HepG2 (cell line): ENCODE data around the gene SLC8A2. TPM values are rescaled to one million over a fixed set of nuclear protein-coding genes. Genes with fewer than 3 reads are reported as not detected.
A peak's percentile ranks its signal among the peaks of the same experiment; 100 is the strongest.

Experiments used
- ADNP ChIP-seq: sonication (generic); formaldehyde crosslinking; IDR thresholded peaks from 2 replicates; pipeline ENCODE4 v1.4.0; 2020; ENCODE audit warnings: missing genetic modification reagents
- GTF3A ChIP-seq: sonication (generic); formaldehyde crosslinking; conservative IDR thresholded peaks from 2 replicates; pipeline ENCODE4 v1.4.0; 2020; ENCODE audit warnings: mild to moderate bottlenecking, missing genetic modification reagents
- ISL2 ChIP-seq: sonication (generic); formaldehyde crosslinking; IDR thresholded peaks from 2 replicates; pipeline ENCODE4 v1.5.0; 2020; ENCODE audit warnings: missing genetic modification reagents
- KDM2A ChIP-seq: sonication (generic); formaldehyde crosslinking; IDR thresholded peaks from 2 replicates; pipeline ENCODE4 v1.4.0; 2020; ENCODE audit warnings: low read depth, missing genetic modification reagents, borderline replicate concordance
- KLF13 ChIP-seq: sonication (generic); formaldehyde crosslinking; IDR thresholded peaks from 2 replicates; pipeline ENCODE4 v1.4.0; 2020; ENCODE audit warnings: mild to moderate bottlenecking, missing genetic modification reagents
- MIER2 ChIP-seq: IDR thresholded peaks from 2 replicates; pipeline ENCODE4 v1.6.1; 2016; ENCODE audit warnings: missing biosample characterization, missing genetic modification reagents
- NFATC3 ChIP-seq: sonication (generic); formaldehyde crosslinking; IDR thresholded peaks from 2 replicates; pipeline ENCODE4 v1.5.1; 2020; ENCODE audit warnings: mild to moderate bottlenecking, missing genetic modification reagents
- RELA ChIP-seq: sonication (generic); formaldehyde crosslinking; IDR thresholded peaks from 2 replicates; pipeline ENCODE4 v1.4.0; 2020; ENCODE audit warnings: missing genetic modification reagents
- U2AF2 ChIP-seq: fragments of 200-400 bp; formaldehyde crosslinking; IDR thresholded peaks from 2 replicates; pipeline ENCODE4 v1.6.1; 2017; ENCODE audit warnings: low read depth, mild to moderate bottlenecking, low read length
- ZFP36L2 ChIP-seq: sonication (generic); formaldehyde crosslinking; IDR thresholded peaks from 2 replicates; pipeline ENCODE4 v1.4.0; 2020; ENCODE audit warnings: missing genetic modification reagents
- ZNF12 ChIP-seq: sonication (generic); formaldehyde crosslinking; IDR thresholded peaks from 2 replicates; pipeline ENCODE4 v1.5.0; 2020; ENCODE audit warnings: missing genetic modification reagents
- ZNF274 ChIP-seq: sonication (generic); formaldehyde crosslinking; IDR thresholded peaks from 2 replicates; pipeline ENCODE4 v1.5.1; 2020; ENCODE audit warnings: mild to moderate bottlenecking, missing genetic modification reagents
- ZNF333 ChIP-seq: sonication (generic); formaldehyde crosslinking; IDR thresholded peaks from 2 replicates; pipeline ENCODE4 v1.4.0; 2020; ENCODE audit warnings: mild to moderate bottlenecking, missing genetic modification reagents, borderline replicate concordance
- ZNF766 ChIP-seq: sonication (generic); formaldehyde crosslinking; IDR thresholded peaks from 2 replicates; pipeline ENCODE4 v1.5.0; 2020; ENCODE audit warnings: missing genetic modification reagents, borderline replicate concordance
- ZNF777 ChIP-seq: sonication (generic); formaldehyde crosslinking; IDR thresholded peaks from 2 replicates; pipeline ENCODE4 v1.4.0; 2020; ENCODE audit warnings: missing genetic modification reagents
- ZNF781 ChIP-seq: sonication (generic); formaldehyde crosslinking; IDR thresholded peaks from 2 replicates; pipeline ENCODE4 v1.5.1; 2020; ENCODE audit warnings: borderline replicate concordance, mild to moderate bottlenecking, missing genetic modification reagents; ENCODE audit errors: not compliant biosample characterization
- polyA plus RNA-seq, 8 experiments: library from polyadenylated mRNA; depleted of rRNA in 3 of 8; stranded (reverse) in 7 of 8; unstranded in 1 of 8; fragments of >200 nt; fragmentation: Illumina TruSeq in 4 of 8; extraction: Trizol in 4 of 8; gene quantifications; 2 replicates each; pipeline versions ENCODE4 v1.2.1 to v1.2.3, GENCODE V29; 2011 to 2016; ENCODE audit warnings: low read depth in 4 of 8, missing spikeins in 1 of 8, mixed read lengths in 1 of 8; ENCODE audit not compliant: insufficient read depth in 1 of 8
- total RNA-seq, 5 experiments: library from RNA; depleted of rRNA; stranded (reverse); fragments of >200 nt; fragmentation: Illumina TruSeq; extraction: Trizol; gene quantifications; 2 replicates each; pipeline ENCODE4 v1.2.3, GENCODE V29; 2016; ENCODE audit warnings: low read depth in 1 of 5
- TF ChIP-seq, protein P1 (sequence below): sonication (generic); formaldehyde crosslinking; conservative IDR thresholded peaks from 2 replicates; pipeline ENCODE4 v1.4.0; 2020; ENCODE audit warnings: missing genetic modification reagents
- TF ChIP-seq, protein P2 (sequence below): sonication (generic); formaldehyde crosslinking; IDR thresholded peaks from 2 replicates; pipeline ENCODE4 v1.5.0; 2020; ENCODE audit warnings: missing genetic modification reagents
- TF ChIP-seq, protein P3 (sequence below): sonication (generic); formaldehyde crosslinking; IDR thresholded peaks from 2 replicates; pipeline ENCODE4 v1.5.0; 2020; ENCODE audit warnings: mild to moderate bottlenecking, missing genetic modification reagents, moderate library complexity
- TF ChIP-seq, protein P4 (sequence below): sonication (generic); formaldehyde crosslinking; IDR thresholded peaks from 2 replicates; pipeline ENCODE4 v1.4.0; 2020; ENCODE audit warnings: missing genetic modification reagents

The SLC8A2 gene
- total and polyA plus RNA-seq, 2 of the 13 experiments (the other 11 are each of a cell fraction or from before 2014, with no cell fraction given), result 0.02 TPM; not detected in 1

DNA sequence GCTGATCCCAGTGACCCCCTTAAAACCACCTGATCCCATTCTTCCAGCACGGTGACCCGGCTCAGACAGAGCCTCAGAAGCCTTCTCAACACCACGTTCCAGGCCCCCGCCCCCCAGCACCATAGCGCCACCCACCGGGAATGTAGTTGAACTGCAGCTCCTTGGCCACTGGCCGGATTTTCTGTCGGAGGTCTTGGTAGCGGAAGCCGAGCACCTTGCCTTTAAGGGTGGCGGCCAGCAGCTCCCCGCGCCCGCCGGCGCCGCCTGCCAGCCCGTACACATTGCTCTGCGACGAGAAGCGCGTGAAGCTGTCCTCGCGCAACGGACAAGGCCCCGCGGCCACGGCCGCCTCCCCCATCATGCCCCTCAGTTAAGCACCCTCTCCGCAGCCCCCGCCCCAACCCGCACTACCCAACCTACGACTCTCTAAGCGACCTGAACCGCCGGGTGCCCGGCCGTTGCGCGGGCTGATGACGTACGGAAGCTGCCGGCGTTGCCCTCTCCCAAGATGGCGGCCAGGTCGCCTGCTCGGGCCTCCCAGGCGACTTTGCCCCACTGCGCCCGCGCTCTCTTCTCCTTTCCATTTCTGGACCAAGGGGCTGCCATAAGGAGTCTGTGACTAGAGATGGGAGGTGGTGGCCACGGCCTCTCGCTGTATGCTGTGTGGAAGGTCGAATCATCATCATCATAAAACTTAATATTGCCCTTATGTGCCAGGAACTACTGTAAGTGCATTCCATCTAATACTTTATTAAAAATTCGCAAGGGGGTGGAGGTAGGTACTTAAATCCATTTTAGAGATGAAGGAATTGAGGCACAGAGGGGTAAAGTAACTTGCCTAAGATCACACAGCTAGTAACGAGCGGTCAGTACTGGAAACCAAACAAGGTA is 12.4 kb upstream of the SLC8A2 start, which contains the start of gene KPTN (continued):
- peak; percentile 46; the same call in 1 of the 2 replicates for TF ChIP-seq ZNF766
- TF ChIP-seq, protein P1, sequence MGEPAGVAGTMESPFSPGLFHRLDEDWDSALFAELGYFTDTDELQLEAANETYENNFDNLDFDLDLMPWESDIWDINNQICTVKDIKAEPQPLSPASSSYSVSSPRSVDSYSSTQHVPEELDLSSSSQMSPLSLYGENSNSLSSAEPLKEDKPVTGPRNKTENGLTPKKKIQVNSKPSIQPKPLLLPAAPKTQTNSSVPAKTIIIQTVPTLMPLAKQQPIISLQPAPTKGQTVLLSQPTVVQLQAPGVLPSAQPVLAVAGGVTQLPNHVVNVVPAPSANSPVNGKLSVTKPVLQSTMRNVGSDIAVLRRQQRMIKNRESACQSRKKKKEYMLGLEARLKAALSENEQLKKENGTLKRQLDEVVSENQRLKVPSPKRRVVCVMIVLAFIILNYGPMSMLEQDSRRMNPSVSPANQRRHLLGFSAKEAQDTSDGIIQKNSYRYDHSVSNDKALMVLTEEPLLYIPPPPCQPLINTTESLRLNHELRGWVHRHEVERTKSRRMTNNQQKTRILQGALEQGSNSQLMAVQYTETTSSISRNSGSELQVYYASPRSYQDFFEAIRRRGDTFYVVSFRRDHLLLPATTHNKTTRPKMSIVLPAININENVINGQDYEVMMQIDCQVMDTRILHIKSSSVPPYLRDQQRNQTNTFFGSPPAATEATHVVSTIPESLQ, result no peak
- TF ChIP-seq ZNF777 (CRISPR knock-in tag), result no peak
- TF ChIP-seq KDM2A, result peak; percentile 95
- TF ChIP-seq, protein P2, sequence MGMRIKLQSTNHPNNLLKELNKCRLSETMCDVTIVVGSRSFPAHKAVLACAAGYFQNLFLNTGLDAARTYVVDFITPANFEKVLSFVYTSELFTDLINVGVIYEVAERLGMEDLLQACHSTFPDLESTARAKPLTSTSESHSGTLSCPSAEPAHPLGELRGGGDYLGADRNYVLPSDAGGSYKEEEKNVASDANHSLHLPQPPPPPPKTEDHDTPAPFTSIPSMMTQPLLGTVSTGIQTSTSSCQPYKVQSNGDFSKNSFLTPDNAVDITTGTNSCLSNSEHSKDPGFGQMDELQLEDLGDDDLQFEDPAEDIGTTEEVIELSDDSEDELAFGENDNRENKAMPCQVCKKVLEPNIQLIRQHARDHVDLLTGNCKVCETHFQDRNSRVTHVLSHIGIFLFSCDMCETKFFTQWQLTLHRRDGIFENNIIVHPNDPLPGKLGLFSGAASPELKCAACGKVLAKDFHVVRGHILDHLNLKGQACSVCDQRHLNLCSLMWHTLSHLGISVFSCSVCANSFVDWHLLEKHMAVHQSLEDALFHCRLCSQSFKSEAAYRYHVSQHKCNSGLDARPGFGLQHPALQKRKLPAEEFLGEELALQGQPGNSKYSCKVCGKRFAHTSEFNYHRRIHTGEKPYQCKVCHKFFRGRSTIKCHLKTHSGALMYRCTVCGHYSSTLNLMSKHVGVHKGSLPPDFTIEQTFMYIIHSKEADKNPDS (CRISPR knock-in tag), result no peak
- no peak for TF ChIP-seq ZNF333
- TF ChIP-seq ADNP (CRISPR knock-in tag), result no peak
- TF ChIP-seq GTF3A, result no peak
- no peak; the same call in none of the 2 replicates for TF ChIP-seq ZNF274 (CRISPR knock-in tag)
- TF ChIP-seq KLF13 (CRISPR knock-in tag), result no peak
- TF ChIP-seq ZFP36L2 (CRISPR knock-in tag), result no peak
- TF ChIP-seq U2AF2, result 0 out of 2 replicates have a peak, but pooled peaks have one; percentile 36
- peak; percentile 70 for TF ChIP-seq ZNF781 (CRISPR knock-in tag)
- TF ChIP-seq MIER2 (CRISPR knock-in tag), result 0 out of 2 replicates have a peak, but pooled peaks have one; percentile 36
- no peak for TF ChIP-seq ZNF12 (CRISPR knock-in tag)
- peak; percentile 56; the same call in 1 of the 2 replicates for TF ChIP-seq ISL2 (CRISPR knock-in tag)
- TF ChIP-seq, protein P3, sequence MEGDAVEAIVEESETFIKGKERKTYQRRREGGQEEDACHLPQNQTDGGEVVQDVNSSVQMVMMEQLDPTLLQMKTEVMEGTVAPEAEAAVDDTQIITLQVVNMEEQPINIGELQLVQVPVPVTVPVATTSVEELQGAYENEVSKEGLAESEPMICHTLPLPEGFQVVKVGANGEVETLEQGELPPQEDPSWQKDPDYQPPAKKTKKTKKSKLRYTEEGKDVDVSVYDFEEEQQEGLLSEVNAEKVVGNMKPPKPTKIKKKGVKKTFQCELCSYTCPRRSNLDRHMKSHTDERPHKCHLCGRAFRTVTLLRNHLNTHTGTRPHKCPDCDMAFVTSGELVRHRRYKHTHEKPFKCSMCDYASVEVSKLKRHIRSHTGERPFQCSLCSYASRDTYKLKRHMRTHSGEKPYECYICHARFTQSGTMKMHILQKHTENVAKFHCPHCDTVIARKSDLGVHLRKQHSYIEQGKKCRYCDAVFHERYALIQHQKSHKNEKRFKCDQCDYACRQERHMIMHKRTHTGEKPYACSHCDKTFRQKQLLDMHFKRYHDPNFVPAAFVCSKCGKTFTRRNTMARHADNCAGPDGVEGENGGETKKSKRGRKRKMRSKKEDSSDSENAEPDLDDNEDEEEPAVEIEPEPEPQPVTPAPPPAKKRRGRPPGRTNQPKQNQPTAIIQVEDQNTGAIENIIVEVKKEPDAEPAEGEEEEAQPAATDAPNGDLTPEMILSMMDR (CRISPR knock-in tag), result peak; percentile 98
- 0 out of 2 replicates have a peak, but pooled peaks have one; percentile 21 for TF ChIP-seq NFATC3
- no peak for TF ChIP-seq RELA (CRISPR knock-in tag)
- TF ChIP-seq, protein P4, sequence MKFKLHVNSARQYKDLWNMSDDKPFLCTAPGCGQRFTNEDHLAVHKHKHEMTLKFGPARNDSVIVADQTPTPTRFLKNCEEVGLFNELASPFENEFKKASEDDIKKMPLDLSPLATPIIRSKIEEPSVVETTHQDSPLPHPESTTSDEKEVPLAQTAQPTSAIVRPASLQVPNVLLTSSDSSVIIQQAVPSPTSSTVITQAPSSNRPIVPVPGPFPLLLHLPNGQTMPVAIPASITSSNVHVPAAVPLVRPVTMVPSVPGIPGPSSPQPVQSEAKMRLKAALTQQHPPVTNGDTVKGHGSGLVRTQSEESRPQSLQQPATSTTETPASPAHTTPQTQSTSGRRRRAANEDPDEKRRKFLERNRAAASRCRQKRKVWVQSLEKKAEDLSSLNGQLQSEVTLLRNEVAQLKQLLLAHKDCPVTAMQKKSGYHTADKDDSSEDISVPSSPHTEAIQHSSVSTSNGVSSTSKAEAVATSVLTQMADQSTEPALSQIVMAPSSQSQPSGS (CRISPR knock-in tag), result no peak
